Kidney epithelial cell (primary cell): ENCODE results near the gene FAM20A. TPM values are rescaled to one million over a fixed set of nuclear protein-coding genes. Genes with fewer than 3 reads are reported as not detected.

Experiments used
- DNase-seq: peaks from one replicate; pipeline ENCODE4 v3.0.0-alpha.2; 2010; ENCODE audit warnings: low read depth
- H3K27me3 ChIP-seq: 2 replicates; pipeline ENCODE4 v1.6.0; 2011; ENCODE audit warnings: low read length; ENCODE audit not compliant: control insufficient read depth, insufficient read depth
- H3K36me3 ChIP-seq: 2 replicates; pipeline ENCODE4 v1.5.1; 2011; ENCODE audit warnings: low read length; ENCODE audit not compliant: control insufficient read depth, insufficient read depth
- H3K4me3 ChIP-seq: 2 replicates; pipeline ENCODE4 v1.5.1; 2011; ENCODE audit warnings: low read depth, mild to moderate bottlenecking, control low read depth, low read length
- total RNA-seq: library from RNA; depleted of rRNA; stranded (reverse); fragments of >200 nt; gene quantifications from 2 replicates; pipeline ENCODE4 v1.2.3, GENCODE V29; 2015
- TF ChIP-seq, protein P1 (sequence below): IDR thresholded peaks from 2 replicates; pipeline ENCODE4 v1.5.1; 2011; ENCODE audit warnings: mild to moderate bottlenecking, moderate library complexity, low read length, control low read depth, inconsistent platforms; ENCODE audit not compliant: insufficient read depth, poor library complexity, severe bottlenecking

FAM20A gene
- total RNA-seq, 1 donor from 2014 or later: 0.13 TPM

- Histone ChIP-seq H3K4me3 (no peak overlapping the region), H3K36me3 (no peaks in the 10 kb centered on the region), H3K27me3 (no peaks in the 10 kb centered on the region)
- DNase-seq: no peak
- TF ChIP-seq, protein P1, sequence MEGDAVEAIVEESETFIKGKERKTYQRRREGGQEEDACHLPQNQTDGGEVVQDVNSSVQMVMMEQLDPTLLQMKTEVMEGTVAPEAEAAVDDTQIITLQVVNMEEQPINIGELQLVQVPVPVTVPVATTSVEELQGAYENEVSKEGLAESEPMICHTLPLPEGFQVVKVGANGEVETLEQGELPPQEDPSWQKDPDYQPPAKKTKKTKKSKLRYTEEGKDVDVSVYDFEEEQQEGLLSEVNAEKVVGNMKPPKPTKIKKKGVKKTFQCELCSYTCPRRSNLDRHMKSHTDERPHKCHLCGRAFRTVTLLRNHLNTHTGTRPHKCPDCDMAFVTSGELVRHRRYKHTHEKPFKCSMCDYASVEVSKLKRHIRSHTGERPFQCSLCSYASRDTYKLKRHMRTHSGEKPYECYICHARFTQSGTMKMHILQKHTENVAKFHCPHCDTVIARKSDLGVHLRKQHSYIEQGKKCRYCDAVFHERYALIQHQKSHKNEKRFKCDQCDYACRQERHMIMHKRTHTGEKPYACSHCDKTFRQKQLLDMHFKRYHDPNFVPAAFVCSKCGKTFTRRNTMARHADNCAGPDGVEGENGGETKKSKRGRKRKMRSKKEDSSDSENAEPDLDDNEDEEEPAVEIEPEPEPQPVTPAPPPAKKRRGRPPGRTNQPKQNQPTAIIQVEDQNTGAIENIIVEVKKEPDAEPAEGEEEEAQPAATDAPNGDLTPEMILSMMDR: no peak
Measured at GRCh38 chr17:68640242-68640989, 39.2 kb upstream of the FAM20A start.

DNA sequence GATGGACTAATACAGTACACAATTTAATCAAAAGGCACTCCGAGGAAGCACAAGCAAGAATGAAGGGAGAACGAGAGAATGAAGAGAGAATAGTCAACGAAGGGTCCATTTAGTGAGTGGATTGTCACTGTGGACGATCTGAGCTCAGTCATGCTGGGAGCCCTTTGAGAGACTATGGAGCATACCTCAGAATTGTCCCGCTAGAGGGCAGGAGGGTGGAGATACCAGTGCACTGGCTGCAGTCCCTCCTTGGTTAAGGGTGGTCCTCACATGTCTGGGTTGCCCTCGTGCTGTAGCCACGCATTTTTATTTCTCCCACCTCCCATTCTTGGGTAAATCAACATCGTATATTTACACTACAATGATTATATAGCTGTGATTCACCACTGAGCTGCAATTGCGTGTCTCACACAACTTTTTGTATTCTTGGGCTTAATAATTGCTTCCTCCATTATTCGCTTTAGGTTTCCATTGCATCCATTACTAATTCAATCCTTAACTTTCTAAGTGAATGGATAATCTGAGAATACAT, 33.2 kb upstream of the FAM20A start:
- Histone ChIP-seq H3K36me3 (no peaks in the 10 kb centered on the region), H3K27me3 (no peaks in the 10 kb centered on the region), H3K4me3 (no peak overlapping the region)
- TF ChIP-seq, protein P1: no peak
- DNase-seq: no peak

DNA sequence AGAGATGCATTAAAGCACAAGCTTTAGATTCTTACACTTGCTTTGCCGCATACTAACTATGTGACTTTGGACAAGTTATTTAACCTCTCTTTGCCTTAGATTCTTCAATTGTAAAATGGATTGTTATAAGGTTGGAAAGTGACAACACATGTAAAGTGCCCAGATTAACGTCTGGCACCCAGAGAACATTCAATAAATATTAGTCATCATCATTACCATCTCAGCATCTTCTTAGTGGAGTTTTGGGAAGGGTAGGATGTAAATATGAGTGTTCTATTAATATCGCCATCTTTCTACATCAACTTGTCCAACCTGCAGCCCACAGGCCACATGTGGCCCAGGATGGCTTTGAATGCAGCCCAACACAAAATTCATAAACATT, 27.4 kb upstream of the FAM20A start:
- no peak for DNase-seq
- Histone ChIP-seq H3K27me3 (no peaks in the 10 kb centered on the region), H3K4me3 (no peak overlapping the region), H3K36me3 (no peaks in the 10 kb centered on the region)
- TF ChIP-seq, protein P1: no peak

- Histone ChIP-seq H3K4me3 (no peak overlapping the region), H3K27me3 (no peaks in the 10 kb centered on the region), H3K36me3 (no peaks in the 10 kb centered on the region)
- TF ChIP-seq, protein P1: no peak
- no peak for DNase-seq
Measured at GRCh38 chr17:68627956-68628575, 26.9 kb upstream of the FAM20A start.

GRCh38 chr17:68624381-68624780, 23.2 kb upstream of the FAM20A start:
- H3K4me3 ChIP-seq: no peak overlapping the region
- no peak for DNase-seq
- H3K36me3 ChIP-seq: no peaks in the 10 kb centered on the region
- H3K27me3 ChIP-seq: no peaks in the 10 kb centered on the region
- TF ChIP-seq, protein P1: no peak
